SU-DHL-6 (cell line): ENCODE data around the gene PPIC.

Experiments
- CTCF ChIP-seq: fragments of 200-600 bp; sonication (generic); IDR thresholded peaks from one replicate; pipeline ENCODE4 v1.5.1; 2017; ENCODE audit warnings: antibody characterized with exemption, mild to moderate bottlenecking, low read length, moderate library complexity; ENCODE audit not compliant: insufficient read depth, poor library complexity, severe bottlenecking
- EZH2phosphoT487 ChIP-seq: fragments of 200-600 bp; sonication (generic), shearing (Covaris generic); conservative IDR thresholded peaks from 2 replicates; pipeline ENCODE4 v1.6.1; 2018; ENCODE audit warnings: mild to moderate bottlenecking, antibody characterized with exemption, low read length, moderate library complexity, mixed read lengths

GRCh38 chr5:123035918-123036390 lies 571 bp downstream of the PPIC start:
- no peak for TF ChIP-seq CTCF
- TF ChIP-seq EZH2phosphoT487, result no peak
